CD4-positive, alpha-beta T cell treated with Interleukin-10 for 1 hour (primary cell): ENCODE data around the gene RPSA.
"Not testable (repeated sequence)": the region's sequence is repeated elsewhere in the genome, so short reads cannot be mapped to it uniquely, and the experiment has no call there.

Source experiments
- DNase-seq: peaks from one replicate; pipeline ENCODE4 v3.0.0-alpha.2; 2020

Gene RPSA

GRCh38 chr3:39390181-39390580 lies 16.3 kb upstream of the RPSA start:
- no peak for DNase-seq

GRCh38 chr3:39396690-39397089 lies 9.8 kb upstream of the RPSA start:
- no peak for DNase-seq

DNA sequence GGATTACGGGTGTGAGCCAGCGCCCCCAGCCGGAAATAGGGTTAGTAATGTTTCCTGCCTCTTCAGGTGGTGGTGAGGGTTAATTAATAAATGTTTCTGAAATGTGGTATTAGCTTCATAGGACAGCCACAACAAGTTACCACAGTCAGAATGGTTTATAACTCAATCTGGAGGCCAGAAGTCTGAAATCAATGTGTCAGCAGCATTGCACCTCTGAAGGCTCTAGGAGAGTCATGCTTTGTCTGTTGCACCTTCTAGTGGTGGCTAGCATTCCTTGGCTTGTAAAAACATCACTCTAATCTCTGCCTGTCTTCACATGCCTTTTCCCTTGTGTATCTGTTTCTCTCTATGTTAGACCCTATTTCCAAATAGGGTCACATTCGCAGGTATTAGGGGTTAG lies 7.8 kb upstream of the RPSA start:
- no peak for DNase-seq

DNA sequence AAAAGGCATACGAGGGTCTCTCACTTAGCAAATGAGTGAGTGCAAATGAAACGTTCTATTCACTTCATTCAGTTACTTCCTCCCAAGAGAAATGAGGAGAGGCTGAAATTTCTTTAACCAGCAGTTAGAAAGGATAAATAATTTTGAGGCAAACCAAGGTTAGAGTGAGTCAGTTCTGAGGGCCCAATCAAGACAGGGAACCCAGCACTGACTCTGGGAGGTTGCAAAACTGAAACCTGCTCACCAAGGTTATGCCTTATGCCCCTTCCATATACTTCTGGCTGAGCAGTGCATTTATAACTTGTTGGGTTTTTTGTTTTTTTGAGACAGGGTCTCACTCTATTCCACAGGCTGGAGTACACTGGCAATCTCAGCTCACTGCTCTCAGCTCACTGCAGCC lies 4.5 kb upstream of the RPSA start:
- no peak for DNase-seq

- DNase-seq = no peak
Observed at GRCh38 chr3:39404943-39405686, 1.4 kb upstream of the RPSA start.

DNA sequence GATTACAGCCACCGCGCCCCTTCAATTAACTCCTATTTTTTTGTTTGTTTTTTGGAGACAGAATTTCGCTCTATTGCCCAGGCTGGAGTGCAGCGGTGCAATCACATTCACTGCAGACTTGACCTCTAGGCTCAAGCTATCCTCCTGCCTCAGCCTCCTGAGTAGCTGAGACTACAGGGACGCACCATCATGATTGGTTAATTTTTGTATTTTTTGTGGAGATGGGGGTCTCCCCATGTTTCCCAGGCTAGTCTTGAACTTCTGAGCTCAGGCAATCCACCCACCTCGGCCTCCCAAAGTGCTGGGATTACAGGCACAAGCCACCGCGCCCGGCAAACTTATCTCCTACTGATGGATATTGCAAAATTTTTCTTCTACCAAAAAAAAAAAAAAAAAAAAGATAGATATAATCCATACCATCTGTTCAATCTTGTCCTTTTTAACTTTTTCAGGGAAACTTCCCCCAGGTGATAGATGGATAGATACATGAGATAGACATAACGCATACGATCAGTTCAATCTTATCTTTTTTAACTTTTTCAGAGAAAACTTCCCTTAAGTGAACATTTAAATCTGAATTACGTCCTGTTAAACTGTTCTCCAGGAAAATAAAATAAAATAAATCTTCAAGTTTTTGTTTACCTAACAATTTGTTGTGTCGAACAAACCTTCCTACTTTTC lies 693 bp upstream of the RPSA start:
- no peak for DNase-seq

GRCh38 chr3:39407259-39407629 lies 724 bp downstream of the RPSA start:
- DNase-seq = no peak

DNA sequence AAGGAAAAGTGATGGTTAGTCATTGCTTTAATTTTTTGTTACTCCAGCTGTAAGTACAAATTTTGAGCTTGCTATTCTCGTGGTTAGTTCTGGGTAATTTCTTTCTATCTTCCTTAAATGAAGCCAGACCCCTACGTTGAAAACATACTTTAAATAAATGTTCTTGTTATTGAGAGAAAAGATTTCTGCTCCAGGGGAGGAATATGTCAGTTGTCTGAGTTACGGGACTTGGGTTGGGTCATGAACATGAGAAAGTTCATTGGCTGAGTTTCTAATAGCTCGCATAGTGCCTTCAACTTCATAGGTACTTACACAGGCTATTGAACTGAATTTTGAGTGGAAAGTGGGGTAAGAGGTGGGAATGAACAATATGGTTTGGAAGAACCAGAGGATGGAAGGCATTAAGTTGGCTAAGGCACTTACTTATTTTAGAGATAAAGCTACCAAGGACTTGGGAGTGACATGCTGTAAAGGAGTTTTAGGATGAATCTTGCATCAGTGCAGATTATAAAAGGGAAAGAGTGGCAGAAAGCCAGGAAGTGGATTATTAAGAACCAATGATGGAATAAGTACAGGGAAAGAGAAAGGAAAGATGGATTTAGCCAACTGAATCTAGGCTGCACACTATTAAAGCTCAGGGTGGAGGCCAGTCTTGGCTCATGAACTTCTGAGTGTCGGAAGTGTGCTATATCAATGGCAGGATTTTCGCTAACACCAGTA lies 1.4 kb downstream of the RPSA start:
- no peak for DNase-seq

DNA sequence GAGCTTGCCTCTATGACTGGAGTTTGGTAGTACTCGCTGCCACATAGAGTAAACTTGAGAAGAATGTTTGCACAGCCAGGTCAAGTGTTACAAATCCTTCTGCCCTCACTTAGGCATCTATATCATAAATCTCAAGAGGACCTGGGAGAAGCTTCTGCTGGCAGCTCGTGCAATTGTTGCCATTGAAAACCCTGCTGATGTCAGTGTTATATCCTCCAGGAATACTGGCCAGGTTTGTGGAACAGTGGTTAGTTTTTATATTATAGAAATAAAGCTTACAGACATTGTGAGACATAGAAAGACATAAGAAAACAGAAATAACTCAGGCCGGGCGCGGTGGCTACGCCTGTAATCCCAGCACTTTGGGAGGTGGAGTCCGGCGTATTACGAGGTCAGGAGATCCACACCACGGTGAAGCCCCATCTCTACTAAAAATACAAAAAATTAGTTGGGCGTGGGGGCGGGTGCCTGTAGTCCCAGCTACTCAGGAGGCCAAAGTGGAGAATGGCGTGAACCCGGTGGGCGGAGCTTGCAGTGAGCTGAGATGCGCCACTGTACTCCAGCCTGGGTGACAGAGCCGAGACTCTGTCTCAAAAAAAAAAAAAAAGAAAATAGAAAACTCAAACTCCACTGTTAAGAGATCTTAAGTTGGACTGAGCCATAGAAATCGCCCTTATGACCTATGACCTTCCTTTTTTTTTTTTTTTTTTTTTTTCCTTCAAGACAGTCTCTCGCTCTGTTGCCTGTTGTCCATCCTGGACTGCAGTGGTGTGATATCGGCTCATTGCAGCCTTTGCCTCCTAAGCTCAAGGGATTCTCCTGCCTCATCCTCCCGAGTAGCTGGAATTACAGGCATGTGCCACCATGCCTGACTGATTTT lies 2.2 kb downstream of the RPSA start:
- DNase-seq = peak; percentile 47

- DNase-seq = no peak
Observed at GRCh38 chr3:39409514-39410136, 3.1 kb downstream of the RPSA start.

- DNase-seq = no peak
Observed at GRCh38 chr3:39410893-39411292, 4.4 kb downstream of the RPSA start.

DNA sequence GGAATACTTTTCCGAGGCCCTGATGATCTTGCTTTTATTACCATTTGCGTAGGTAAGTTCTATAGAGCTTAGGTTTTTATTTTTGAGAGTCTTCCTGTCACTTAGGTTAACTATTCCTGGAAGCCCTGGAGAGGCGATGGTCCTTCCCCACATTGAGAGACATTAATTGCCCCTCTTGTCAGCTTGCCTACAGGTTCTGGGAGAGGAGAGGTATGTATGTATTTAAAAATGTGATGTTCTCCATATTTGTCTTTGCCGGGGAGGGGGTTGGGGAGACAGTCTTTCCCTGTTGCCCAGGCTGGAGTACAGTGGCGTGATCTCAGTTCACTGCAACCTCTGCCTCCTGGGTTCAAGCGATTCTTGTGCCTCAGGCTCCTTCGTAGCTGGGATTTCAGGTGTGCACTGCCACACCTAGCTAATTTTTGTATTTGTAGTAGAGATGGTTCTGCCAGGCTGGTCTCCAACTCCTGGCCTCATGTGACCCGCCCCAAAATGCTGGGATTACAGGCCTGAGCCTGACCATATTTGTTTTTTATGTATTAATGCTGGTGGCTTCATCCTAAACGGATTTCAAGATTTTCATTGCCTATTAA lies 6.2 kb downstream of the RPSA start:
- no peak for DNase-seq

- no peak for DNase-seq
Observed at GRCh38 chr3:39413691-39414420, 7.3 kb downstream of the RPSA start.

GRCh38 chr3:39414421-39414907 lies 7.9 kb downstream of the RPSA start:
- no peak for DNase-seq

GRCh38 chr3:39415302-39415701 lies 8.8 kb downstream of the RPSA start:
- DNase-seq = not testable (repeated sequence)

DNA sequence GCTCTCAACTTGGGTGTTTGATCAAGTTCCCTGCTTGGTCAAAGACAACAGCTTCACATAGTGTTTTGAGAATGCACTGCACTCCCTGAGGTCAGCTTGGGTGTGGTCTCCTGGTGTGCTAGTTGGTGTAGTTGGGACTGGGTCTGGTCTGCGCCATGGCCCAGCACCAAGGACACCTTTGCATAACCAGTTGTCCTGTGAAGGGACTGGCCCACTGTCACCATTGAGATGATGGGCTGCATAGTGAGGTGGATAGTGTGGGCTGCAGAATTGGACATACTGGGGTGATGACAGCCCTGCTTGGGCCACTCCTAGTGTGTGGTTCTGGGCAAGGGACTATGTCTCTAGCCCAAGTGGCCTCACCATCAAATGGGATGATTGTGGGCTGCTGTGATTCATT lies 9.5 kb downstream of the RPSA start:
- no peak for DNase-seq

GRCh38 chr3:39416998-39417397 lies 10.5 kb downstream of the RPSA start:
- DNase-seq = not testable (repeated sequence)

DNA sequence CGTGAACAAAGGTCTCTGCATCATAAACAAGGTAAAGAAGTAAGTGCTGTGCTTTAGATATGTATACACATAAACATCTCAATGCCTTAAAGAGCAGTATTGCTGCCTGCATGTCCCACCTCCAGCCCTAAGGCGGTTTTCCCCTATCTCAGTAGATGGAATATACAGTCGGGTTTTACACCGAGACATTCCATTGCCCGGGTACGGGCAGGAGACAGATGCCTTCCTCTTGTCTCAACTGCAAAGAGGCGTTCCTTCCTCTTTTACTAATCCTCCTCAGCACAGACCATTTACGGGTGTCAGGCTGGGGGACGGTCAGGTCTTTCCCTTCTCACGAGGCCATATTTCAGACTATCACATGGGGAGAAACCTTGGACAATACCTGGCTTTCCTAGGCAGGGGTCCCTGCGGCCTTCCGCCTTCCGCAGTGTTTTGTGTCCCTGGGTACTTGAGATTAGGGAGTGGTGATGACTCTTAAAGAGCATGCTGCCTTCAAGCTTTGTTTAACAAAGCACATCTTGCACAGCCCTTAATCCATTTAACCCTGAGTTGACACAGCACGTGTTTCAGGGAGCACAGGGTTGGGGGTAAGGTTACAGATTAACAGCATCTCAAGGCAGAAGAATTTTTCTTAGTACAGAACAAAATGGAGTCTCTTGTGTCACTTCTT lies 12.2 kb downstream of the RPSA start:
- not testable (repeated sequence) for DNase-seq

DNA sequence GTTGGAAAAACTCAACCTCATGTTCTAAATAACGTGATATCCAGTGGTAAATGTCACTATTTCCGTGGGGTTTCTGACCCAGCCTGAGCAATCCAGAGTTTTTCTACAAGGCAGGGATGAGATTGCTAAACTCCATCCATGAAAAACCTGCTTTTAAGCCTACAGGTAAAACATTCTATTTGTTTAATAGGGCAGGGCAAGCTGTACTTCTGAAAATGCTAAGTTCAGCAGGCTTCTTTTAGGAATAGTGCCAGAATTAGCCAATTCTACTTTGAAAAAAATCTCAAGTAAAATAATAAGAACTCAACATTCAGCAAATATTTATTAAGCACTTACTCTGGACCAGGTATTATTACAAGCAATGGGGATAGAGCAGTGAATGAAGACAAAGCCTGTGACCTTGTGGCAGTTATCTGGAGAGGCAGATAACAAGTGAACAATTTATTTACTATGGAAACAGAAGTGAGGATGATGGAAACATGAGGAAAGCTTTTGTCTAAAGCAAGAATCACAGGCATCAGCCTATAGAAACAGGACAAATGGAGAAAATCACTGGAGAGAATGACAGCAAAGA lies 13.3 kb downstream of the RPSA start:
- DNase-seq = no peak

DNA sequence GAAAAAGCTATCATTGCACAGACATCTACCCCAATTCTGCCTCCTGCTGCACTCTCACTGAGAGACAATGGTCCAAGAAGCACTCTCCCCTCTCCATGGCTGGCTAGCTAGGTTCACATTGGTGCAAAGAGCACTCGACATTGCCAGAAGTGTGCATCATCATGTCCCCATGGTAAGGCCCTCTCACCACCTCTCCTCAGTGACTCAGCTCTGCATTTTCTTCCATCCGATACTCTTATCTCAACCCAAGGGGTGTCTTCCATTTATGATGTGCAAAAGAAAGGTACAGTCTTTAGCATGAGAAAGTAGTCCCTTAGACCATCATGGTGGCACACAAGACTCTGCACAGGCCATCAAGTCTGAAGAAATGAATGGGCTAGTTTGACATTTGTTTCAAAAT lies 14.0 kb downstream of the RPSA start:
- DNase-seq = no peak
